Transverse colon (tissue), 4 donors: ENCODE results near the gene PNCK.

ENCODE experiments used
- CTCF ChIP-seq, 5 experiments: fragments of 200-600 bp in 3 of 5; fragments of 450-650 bp in 2 of 5; sonication (generic) in 3 of 5; IDR thresholded peaks; 1 replicate in 2 of 5; 2 replicates in 3 of 5; pipeline ENCODE4 v1.5.1; 2016 to 2017; ENCODE audit warnings: antibody characterized with exemption in 5 of 5, inconsistent platforms in 3 of 5, mild to moderate bottlenecking in 2 of 5, moderate library complexity in 1 of 5
- EP300 ChIP-seq: sonication (generic); formaldehyde crosslinking; IDR thresholded peaks from one replicate; pipeline ENCODE4 v1.6.1; 2017; ENCODE audit warnings: antibody characterized with exemption, low read depth
- POLR2A ChIP-seq: fragments of 450-650 bp; IDR thresholded peaks from one replicate; pipeline ENCODE4 v1.6.1; 2016; ENCODE audit warnings: antibody characterized with exemption, mild to moderate bottlenecking, moderate library complexity
- POLR2AphosphoS5 ChIP-seq, 3 donors: sonication (generic); formaldehyde crosslinking; IDR thresholded peaks; one replicate each; pipeline ENCODE4 v1.6.1; 2016; ENCODE audit warnings: antibody characterized with exemption in 3 of 3

DNA sequence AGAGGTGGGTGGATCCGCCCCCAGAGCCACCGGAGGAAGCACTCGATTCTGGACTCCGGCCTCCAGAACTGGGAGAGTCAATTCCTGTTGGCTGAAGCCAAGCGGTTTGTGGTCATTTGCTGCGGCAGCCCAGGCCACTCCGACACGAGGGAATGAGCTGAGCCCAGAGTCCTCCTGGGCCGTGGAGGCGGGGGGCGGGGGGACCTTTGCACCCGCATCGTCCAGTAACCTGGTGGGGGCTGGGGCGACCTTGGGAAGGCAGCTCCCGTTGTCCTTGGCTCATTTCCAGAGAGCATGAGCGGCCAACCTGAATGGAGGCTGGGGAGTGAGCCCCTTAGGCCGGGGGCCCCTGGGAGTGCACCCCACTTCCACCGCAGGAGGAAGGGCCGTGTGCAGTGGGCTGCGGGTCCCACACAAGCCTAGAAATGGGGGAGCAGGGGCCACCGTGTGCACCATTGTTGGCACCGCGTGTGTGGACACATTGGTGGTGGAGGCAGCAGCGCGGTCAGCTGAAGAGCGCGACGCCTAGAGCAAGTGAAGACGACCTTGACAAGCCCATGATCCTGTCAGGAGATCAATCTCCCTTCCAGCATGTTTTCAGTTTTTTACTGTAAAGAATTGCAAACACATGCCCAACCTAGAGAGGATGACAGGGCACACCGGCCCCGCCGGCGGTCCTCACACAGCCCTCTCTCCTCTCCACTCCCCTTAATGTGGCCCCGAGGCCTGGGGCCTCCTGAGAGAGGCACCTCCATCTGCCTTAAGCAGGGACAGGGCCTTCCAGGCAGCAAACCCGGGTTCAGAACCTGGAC, 46.5 kb downstream of the PNCK start:
- TF ChIP-seq POLR2A (no peak), CTCF (IDR thresholded peaks at IDR 0.05) (no peak), EP300 (no peak), POLR2AphosphoS5 (IDR thresholded peaks at IDR 0.05) (no peak)
